IPS DF 4.7 (cell line): ENCODE data around the gene ARHGDIA.

ENCODE experiments used
- DNase-seq: peaks from one replicate; pipeline ENCODE4 v3.0.0-alpha.2; 2013; ENCODE audit warnings: low spot score; ENCODE audit errors: extremely low read depth

ARHGDIA gene

DNA sequence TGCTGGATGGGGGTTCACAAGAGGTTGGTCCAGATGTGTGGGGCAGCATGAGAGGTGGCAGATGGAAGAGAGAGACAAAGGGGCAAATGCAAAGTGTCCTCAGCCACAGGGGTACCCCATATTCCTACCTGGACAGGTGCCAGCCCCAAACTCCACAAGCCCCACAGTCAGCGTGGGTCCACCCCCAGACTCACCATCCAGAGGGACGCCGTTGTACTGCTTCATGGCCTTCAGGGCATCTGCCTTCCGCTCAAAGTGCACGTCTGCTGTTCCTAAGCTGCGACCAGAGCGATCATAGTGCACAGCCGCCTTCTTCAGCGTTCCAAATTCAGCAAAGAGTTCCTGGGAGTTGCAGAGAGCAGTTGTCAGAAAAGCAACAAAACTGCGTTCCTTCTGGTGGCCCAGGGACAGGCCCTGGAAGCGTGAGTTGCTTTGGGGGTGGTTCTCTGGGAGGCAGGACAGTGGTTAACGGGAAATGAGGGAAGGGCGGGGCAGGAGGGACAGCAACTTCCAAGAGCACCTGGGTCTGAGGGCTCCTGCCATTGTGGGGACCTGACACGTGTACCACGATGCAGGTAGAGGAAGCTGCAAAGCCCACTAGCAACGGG lies 18.0 kb upstream of the ARHGDIA start:
- no peak for DNase-seq

DNA sequence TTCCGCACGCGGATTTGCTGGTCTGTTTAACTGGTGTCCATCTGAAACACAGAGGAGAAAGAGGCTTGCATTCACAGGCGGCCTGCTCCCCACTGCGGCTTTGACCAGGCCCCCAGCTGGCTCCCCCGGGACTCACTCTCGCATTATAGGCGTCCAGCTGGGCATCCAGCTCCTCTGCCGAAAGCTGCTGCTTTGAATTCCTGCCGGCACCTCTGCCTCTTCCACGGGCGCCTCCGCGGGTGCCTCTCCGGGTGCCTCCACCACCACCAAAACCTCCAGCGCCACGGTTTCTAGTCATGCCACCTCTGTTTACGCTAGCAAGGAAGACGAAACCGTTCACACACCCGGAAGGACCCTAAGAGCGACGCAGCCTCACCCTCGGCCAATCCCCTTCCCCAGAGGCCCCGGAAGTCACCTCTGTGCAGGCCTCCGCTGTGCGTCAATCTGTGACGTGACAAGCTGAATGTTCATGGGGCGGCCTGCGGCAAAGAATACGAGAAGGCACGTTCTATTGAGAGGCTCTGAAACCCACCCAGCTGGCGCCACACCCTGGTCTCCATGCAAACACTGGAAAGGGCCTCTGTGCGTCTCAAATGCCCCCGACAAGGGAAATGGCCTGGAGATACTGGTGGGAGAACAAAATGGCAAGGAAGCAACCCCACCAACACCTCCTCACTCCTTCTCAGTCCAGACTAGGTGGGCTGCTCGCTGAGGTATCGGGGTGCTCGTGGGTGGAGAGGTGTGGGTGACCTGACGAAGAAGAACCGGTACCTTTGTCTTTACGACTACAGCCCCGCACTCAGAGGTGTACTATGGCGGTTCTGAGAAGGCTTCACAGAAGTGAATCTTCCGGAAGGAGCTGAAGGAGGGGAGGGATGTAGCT lies 17.2 kb upstream of the ARHGDIA start:
- DNase-seq = no peak

DNA sequence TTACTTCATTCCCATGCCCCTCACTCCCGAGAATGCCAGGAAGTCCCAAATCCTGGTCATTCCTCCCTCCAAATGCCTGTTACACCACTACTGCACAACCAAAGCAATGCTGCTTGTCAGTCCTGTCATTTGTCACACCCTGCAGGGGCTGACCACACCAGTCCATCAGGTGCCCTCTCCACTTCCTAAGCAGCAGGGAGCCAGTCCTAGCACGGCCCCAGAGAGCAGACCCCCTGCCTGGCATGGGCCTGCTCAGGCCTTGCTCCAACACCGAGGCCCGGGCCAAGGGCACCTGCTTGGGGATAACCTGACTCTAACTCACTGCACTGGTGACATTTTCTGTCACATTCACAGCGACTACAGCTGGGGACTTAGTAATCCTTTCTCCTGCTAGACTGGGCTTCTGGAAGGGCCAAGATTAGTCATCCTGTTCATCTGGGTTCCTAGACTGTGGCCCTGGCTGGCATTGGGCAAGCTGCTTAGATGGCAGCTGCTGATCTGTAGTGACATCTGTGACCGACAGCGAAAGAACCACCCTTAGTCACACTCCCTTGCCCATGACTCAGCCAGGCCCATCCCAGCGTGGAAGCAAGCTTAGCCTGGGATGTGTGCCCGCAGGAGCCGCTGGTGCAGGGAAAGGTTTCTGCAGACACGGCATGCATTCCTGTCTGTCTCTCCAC lies 14.9 kb upstream of the ARHGDIA start:
- DNase-seq = no peak

DNA sequence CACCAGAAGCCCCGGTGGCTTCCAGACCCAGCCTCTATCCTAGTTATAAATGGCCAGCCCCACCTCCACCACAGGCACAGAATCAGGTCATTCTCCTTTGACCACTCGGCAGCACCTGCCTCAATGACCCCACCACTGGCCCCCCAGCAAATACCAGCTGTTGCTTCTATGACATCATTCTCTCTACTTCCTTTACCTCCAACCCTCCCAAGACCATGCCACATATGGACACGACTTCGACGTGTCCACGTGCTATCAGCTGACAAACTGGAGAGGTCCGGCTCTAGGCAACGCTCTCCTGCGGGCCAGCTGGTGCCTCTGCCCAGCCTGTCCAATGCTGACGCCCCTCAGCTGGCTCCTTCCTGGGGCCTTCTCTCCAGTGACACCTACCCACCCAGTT lies 14.3 kb upstream of the ARHGDIA start:
- no peak for DNase-seq

DNA sequence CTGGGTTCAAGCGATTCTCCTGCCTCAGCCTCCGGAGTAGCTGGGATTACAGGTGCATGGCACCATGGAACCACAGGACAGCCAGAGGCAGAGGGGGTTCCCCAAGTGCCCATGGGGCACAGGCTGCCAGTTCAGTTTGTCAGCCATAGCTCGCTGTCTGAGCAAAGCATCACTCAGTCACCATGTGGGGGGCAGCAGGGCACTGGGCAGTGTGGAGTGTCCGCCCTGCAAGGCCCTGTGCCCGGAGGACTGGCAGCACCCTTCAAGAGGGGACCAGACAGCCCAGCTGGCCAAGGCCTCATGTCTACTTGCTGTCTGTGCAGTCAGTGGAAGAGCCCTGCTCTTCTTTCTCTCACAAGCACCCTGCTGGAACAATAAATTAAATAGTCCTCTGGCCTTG lies 13.8 kb upstream of the ARHGDIA start:
- DNase-seq = no peak

DNA sequence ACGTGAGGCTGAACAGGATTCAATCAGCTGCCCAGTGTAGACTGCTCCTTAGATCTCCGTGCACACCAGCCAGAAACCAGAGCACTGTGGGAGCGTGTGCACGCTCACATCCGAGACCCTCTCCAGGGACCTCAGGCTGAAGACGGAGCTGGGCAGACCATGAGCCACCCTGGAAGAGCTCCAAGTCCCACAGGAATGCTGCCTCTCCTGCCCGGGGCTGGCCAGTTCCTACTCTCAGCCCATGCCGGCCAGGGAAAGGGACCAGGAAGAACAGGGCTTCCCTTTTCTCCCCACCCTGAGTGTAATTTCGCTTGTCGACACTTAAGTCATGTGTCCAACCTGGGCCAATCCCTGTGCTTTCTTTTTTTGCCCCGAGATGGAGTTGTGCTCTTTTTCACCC lies 13.4 kb upstream of the ARHGDIA start:
- DNase-seq = no peak

DNA sequence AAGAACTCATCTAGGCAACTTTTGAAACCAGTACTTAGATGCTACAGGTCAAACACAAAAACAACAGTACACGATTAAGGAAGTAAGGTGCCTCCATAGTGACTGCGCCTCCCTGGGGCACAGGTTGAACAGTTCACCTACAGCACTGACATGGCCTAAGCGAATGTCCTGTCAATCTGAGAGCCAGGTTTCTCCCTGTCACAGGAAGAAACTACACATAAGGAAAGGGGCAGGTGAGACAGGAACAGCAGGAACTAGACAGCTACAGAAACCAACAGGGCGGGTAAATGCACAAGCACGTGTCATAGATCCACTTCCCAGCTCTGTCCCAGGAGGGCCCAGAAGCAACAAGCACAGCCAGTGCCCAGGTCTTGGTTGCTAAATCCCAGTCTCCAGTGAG lies 8.0 kb upstream of the ARHGDIA start:
- DNase-seq = no peak

DNA sequence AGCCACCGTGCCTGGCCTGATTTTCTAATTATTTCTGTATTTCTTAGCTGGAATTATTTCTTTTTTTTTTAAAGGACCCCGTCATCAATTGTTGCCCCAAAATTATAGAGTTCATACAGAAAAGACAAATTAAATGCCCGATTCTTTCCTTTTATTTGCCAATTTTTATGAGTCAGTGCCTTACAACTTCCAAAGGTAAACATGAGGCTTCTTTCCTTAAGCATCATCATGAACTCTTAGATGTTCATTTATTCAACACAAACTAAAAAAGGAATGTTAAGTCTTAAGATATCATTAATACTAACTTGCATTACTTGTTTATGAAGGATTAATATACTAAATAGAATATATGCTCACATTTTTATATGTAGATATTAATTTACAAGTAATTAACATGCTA lies 7.2 kb upstream of the ARHGDIA start:
- no peak for DNase-seq

DNA sequence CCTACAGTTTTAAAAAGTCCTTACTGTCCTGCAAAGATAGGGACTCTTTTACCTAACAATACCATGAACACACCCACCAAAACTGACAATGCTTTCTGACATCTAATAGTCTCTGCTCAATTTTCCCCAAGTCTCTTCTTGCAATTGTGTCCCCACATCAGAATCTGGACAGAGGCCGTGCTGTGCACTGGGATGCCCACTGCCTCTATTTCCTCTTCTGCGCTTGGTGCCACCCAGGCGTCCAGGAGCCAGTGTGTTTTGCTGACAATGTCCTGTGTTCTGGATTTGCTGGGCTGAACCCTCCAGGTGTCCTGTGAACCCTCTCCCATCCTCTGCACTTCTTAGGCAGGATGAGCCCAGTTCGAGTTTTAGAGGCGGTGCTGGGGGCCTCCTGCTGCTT lies 6.4 kb upstream of the ARHGDIA start:
- no peak for DNase-seq

DNA sequence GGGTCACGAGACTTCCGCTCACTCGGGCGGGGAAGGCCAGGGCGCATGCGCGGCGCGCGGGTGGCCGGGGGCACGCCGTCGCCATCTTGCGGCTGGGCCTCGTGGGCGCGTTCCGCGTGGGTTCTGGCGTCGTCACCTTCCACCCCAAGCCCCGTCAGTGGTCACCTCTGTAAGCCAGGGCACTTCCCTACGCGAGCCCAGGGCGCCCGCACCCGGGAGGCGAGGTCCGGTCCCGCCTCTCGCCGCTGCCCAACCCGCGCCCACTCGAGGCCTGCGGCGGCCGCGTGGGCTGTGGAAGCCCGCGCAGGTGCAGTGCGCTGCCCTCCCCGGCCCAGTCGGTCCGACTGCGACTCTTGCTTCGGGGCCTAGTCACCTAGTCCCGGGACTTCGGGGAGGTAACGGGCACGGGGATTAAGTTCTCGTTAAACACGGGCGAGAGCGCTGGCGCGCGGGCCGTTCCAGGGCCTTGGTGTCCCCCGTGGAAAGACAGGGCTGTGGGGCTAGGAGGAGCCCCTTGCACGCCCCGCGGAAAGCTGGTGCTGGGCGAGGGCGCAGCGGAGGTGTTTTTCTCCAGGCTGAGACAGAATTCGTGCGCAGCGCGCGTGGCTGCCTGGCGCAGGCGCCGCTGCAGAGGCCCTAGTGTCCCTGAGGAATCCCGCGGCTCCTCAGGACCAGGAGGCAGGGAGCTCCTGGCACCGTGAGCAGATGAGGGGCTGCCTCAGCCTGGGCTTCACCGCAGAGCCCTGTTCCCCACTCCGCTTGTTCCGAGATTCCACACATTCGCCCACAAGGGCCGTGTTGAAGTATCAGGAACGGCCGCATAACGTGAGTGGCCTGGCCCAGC lies 472 bp upstream of the ARHGDIA start:
- DNase-seq = no peak

DNA sequence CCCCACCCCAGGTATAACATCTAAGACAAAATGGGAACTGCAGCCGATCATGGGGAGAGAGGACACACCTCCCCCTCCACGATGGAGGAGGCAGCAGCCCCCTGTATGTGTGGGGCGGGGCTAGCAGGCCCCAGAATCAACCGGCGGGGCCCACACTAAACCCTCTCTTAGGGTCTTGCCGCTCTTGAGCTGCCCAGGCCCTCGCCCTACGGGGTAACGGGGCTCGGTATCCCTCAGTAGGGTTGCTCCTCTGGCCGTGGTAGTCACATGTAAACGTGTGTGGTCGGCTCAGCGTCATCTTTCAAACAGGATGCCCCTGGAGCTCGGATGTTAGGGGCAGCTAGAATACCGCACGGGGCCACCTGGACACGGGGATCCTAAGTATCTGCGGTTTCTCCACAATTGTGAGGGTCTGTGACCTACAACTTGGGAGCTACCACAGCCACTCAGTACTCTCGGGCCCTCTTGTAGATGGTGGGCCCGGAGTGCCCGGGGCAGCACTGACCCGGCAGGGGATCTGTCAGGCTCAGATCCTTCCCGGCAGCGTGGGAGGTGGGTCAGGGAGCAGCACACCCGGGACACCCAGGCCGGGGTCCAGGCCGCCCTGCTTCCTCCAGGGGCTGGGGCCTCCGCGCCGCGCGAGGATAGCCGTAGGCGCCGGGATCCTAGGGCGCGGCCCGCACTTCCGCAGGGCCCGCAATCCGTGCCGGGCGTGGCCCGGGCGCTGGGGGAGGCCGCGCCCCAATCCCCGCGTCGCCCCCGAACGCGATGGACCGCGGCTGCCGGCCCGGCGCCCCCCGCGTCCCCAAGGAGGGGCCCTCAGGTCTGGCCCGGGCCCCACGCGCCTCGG lies 781 bp downstream of the ARHGDIA start:
- DNase-seq = no peak

DNA sequence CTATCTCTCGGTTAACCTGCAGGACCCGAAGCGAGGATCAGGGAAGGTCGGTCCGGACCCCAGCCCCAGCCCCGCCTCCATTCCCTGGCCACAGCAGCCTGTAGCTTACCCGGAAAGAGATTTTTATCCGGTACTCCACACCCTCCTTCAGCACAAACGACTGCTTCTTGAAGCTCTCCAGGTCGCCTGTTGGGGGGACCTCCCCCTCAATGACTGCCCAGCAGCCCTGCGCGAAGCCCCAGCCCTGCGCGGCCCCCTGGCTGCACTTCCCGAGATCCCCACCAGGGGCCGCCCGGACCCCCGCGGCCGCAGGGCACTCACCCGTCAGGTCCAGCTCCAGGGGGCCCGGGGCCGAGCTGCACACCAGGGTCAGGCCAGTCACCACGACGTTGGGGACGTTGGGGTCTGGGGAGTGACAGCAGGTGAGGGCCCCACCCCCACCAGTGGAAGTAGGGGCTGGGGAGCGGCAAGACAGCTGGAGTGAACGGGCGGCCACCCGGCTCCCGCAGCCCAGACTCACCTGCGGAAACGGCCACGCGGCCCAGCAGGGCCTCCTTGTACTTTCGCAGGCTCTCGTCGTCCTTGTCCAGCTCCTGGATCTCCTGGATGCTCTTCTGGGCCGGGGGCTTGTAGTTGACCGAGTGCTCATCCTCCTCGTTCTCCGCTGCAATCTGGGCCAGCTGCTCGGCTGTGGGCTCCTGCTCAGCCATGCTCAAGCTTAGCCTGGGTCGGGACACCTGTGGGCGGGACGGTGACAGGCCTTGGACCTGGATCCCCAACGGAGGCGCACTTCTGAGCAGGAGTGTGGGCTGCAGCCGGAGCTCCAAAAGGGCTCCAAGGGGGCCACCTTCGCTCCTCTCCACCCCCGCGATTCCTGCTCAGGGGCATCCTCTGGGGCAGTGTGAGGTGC lies 1.7 kb downstream of the ARHGDIA start:
- DNase-seq = no peak

DNA sequence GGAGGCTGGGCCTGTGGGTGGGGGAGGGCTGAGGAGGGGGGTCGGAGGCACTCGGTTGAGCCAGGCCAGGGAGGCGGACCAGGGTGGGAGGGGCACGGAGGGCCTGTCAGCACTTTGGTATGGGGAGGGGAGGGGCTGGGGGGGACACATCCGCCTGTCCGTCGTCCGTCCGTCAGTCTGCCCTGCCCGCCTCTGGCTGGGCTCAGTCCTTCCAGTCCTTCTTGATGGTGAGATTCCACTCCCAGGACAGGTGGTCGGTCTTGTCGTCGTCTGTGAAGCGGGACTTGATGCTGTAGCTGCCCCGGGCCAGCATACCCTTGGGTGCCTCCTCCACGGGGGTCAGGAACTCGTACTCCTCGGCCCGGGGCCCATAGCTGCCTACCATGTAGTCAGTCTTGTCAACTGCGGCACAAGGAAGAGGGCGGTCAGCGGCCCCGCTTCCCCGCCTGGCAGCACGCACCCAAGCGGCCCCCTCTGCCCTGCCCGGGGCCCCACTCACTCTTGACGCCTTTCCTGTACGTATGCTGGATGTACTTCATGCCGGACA lies 2.4 kb downstream of the ARHGDIA start:
- DNase-seq = no peak

DNA sequence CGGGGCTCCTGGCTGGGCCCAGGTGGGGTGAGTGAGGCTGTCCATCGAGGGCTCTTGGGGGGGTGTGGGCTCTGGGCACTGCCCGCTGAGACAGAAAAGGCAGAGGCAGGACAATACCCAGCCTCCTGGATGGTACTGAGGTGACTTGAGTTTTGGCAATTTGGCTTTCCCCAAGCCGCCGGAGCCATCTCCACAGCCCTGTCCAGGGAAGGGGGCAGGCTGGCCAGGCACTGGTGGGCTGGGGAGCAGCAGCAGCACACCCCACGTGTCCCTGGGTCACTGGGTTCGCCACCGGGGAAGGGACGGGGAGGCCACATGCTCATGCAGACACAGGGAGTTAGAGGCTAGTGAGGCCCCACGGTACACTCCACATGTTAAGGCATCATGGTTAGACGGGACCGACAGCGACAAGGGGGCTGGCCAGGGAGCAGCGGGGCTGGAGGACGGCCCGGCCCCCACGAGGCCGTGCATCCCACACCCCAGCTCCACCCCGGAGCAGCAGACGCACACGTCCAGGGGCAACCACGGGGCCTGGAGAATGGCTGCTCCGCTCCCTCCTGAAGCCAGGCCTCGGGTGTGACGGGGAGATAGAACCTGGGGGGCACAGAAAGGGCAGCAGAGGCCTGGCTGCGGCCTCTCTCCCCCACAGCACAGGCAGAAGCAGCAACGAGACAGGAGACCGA lies 3.0 kb downstream of the ARHGDIA start:
- no peak for DNase-seq

DNA sequence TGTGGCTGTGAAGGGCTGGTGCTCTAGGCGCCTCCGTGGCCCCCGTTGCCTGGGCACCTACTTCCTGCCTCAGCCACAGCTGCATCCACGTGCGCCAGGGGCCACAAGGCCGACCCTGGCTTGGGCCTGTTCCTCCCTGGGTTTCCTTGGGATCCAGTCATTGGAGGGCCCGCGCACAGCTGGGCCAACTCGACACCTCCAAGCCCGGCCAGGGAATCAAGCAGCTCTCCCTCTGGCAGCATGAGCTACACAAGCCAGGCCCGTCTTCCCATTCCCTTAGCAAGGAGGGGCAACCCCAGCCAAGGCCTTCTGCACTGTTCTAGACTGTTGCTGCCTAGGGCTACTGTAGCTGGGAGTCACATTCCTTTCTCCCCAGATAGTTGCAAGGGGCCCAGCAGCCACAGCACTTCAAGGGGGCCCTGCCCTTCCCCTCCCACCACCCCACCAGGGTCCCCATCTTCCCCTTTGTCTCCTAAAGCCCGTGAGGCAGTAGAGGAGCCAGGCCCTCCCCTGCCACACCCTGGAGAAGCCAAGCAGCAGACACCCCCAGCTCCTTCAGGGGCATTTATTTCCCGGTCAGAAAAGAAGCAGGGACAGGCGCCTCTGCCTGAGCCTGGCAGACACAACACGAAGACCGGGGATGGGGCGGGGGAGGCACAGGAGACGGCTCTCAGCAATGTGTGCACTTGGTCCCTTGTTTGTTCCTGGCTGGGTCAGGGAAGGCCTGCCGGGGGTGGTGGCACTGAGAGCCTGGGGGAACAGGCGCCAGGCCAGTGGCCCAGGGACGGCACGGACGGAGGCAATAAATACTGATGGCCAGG lies 3.8 kb downstream of the ARHGDIA start:
- no peak for DNase-seq

DNA sequence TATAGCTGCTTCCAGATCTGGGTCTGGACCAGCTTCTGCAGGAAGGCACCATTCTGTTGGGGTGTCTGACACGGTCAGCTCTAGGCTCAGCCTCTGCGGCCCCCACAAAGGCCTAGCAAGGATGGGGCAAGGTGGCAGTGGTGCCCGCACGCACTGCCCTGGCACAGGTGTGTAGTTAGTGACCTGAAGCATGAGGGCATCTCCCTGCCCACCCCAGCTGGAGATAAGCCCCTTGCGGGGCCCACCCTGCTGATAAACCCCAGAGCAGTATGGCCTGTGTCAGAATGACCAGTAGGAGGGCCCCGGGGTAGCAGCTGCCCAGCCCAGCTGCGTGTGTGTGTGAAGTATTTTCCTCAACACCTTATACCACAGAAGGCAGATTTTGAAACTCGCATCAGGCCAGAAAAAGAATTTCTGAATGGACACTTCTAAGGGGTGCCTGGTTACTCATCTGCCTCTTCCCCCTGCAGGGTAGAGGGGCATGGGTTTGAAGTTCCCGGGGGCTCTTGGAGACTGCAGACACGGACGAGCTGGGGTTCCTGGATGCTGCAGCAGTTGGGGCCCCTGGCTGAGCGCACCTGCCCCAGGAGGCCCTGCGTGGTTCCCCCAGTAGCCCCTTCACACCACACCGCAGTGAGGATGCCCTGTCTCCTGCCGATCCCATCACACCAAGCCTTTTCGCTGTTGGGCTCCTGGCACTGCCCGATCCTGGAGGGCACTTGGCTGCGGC lies 4.5 kb downstream of the ARHGDIA start:
- DNase-seq = no peak

DNA sequence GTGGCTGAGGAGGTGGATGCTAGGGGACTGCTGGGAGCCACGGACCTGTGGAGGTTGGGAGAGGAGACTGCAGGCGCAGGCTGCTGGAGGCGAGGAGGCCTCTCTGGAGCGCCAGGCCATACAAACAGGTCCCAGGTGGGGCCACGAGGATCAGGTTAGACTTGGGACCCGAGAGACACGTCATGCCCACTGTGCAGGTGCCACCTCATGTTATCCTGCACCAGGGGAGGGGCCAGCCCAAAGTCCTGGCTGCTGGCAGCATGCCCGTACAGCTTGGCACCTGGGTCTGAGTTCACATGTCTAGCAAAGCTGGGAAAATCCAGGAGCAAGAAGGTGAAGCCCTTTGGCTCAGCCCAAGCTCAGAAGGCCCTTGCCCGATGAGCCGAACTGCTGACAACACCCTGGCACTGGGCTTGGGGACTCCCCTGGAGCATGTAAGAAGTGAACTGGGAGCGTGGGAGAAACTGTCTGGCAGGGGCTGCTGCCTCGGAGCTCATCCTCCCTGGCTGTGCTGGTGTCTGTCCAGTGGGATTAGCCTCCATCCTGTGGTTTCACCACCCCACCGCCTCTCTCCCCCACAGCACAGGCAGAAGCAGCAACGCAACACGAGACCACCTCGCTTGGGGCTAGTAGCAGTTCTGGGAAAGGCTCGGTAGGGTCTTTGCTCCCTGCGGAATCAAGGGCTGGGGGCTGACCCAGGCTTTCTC lies 5.3 kb downstream of the ARHGDIA start:
- DNase-seq = no peak
